ENCODE data around the gene JOSD1.

Gene JOSD1

GRCh38 chr22:38704654-38705234 is 4.0 kb upstream of the JOSD1 start:
- Mint-ChIP-seq H3K27me3 (no peaks in the 10 kb centered on the region), H3K4me1 (ENCODE audit: low read depth in 2 of 2) (peaks cover 40 to 41% of the 10 kb centered on the region in 2 donors), H3K9me3 (no peaks in the 10 kb centered on the region), H3K36me3 (ENCODE audit: insufficient read depth) (peaks cover 45% of the 10 kb centered on the region), H3K4me3 (peak overlapping the region; percentile 87 to 93), H3K27ac (peak overlapping the region; percentile 87 to 91)
- no peak for DNase-seq
- ATAC-seq (replicated peaks): no peak

GRCh38 chr22:38700270-38700788 is 414 bp downstream of the JOSD1 start:
- Mint-ChIP-seq H3K27ac (peak overlapping the region; percentile 95 to 98), H3K27me3 (no peaks in the 10 kb centered on the region), H3K9me3 (no peaks in the 10 kb centered on the region), H3K4me1 (ENCODE audit: low read depth in 2 of 2) (peaks cover 41 to 48% of the 10 kb centered on the region in 2 donors), H3K4me3 (peak overlapping the region; percentile 79 to 90), H3K36me3 (ENCODE audit: insufficient read depth) (peaks cover 43% of the 10 kb centered on the region)
- DNase-seq: no peak
- no peak for ATAC-seq (replicated peaks)

GRCh38 chr22:38699784-38700183 is 959 bp downstream of the JOSD1 start:
- no peaks in the 10 kb centered on the region for H3K9me3 Mint-ChIP-seq
- no peak for ATAC-seq (replicated peaks)
- no peak for DNase-seq
- peaks cover 38 to 50% of the 10 kb centered on the region in 2 donors for H3K4me1 Mint-ChIP-seq (ENCODE audit: low read depth in 2 of 2)
- peak overlapping the region; percentile 79 to 90 for H3K4me3 Mint-ChIP-seq
- H3K27me3 Mint-ChIP-seq: no peaks in the 10 kb centered on the region
- H3K36me3 Mint-ChIP-seq (ENCODE audit: insufficient read depth): peaks cover 40% of the 10 kb centered on the region
- H3K27ac Mint-ChIP-seq: peak overlapping the region; percentile 95 to 98

GRCh38 chr22:38699143-38699542 is 1.6 kb downstream of the JOSD1 start:
- no peak for DNase-seq
- H3K27ac Mint-ChIP-seq: peak overlapping the region; percentile 95 to 98
- H3K36me3 Mint-ChIP-seq (ENCODE audit: insufficient read depth): peaks cover 46% of the 10 kb centered on the region
- H3K4me1 Mint-ChIP-seq (ENCODE audit: low read depth in 2 of 2): peaks cover 40 to 53% of the 10 kb centered on the region in 2 donors
- no peaks in the 10 kb centered on the region for H3K27me3 Mint-ChIP-seq
- ATAC-seq (replicated peaks): no peak
- no peaks in the 10 kb centered on the region for H3K9me3 Mint-ChIP-seq
- H3K4me3 Mint-ChIP-seq: peak overlapping the region; percentile 79 to 90

GRCh38 chr22:38698407-38699094 is 2.2 kb downstream of the JOSD1 start:
- no peak for ATAC-seq (replicated peaks)
- Mint-ChIP-seq H3K36me3 (ENCODE audit: insufficient read depth) (peaks cover 48% of the 10 kb centered on the region), H3K27ac (peak overlapping the region; percentile 95 to 98)

GRCh38 chr22:38697425-38698089 is 3.2 kb downstream of the JOSD1 start:
- DNase-seq: no peak
- no peaks in the 10 kb centered on the region for H3K27me3 Mint-ChIP-seq
- H3K27ac Mint-ChIP-seq: peak overlapping the region in 1 of 2 donors; percentile 68
- peaks cover 46 to 67% of the 10 kb centered on the region in 2 donors for H3K4me1 Mint-ChIP-seq (ENCODE audit: low read depth in 2 of 2)
- H3K9me3 Mint-ChIP-seq: no peaks in the 10 kb centered on the region
- peaks cover 52% of the 10 kb centered on the region for H3K36me3 Mint-ChIP-seq (ENCODE audit: insufficient read depth)
- peak overlapping the region in 1 of 2 donors; percentile 79 for H3K4me3 Mint-ChIP-seq
- ATAC-seq (replicated peaks): no peak

More at GRCh38 chr22:38698407-38699094, 2.2 kb downstream of the JOSD1 start:
- H3K4me1 Mint-ChIP-seq (ENCODE audit: low read depth in 2 of 2): peaks cover 42 to 59% of the 10 kb centered on the region in 2 donors
- no peaks in the 10 kb centered on the region for H3K27me3 Mint-ChIP-seq
- no peaks in the 10 kb centered on the region for H3K9me3 Mint-ChIP-seq
- H3K4me3 Mint-ChIP-seq: peak overlapping the region; percentile 79 to 90
- no peak for DNase-seq

GRCh38 chr22:38696606-38697424 is 3.9 kb downstream of the JOSD1 start:
- peaks cover 46 to 67% of the 10 kb centered on the region in 2 donors for H3K4me1 Mint-ChIP-seq (ENCODE audit: low read depth in 2 of 2)
- H3K4me3 Mint-ChIP-seq: peak overlapping the region; percentile 17 to 79
- H3K9me3 Mint-ChIP-seq: no peaks in the 10 kb centered on the region
- peaks cover 49% of the 10 kb centered on the region for H3K36me3 Mint-ChIP-seq (ENCODE audit: insufficient read depth)
- H3K27me3 Mint-ChIP-seq: no peaks in the 10 kb centered on the region
- no peak for ATAC-seq (replicated peaks)
- no peak for DNase-seq
- H3K27ac Mint-ChIP-seq: peak overlapping the region; percentile 39 to 68

- H3K4me3 Mint-ChIP-seq: no peak overlapping the region
- peaks cover 37% of the 10 kb centered on the region for H3K36me3 Mint-ChIP-seq (ENCODE audit: insufficient read depth)
- ATAC-seq (replicated peaks): no peak
- peaks cover 39 to 67% of the 10 kb centered on the region in 2 donors for H3K4me1 Mint-ChIP-seq (ENCODE audit: low read depth in 2 of 2)
- H3K27ac Mint-ChIP-seq: peak overlapping the region; percentile 56 to 67
- no peaks in the 10 kb centered on the region for H3K9me3 Mint-ChIP-seq
- DNase-seq: no peak
- no peaks in the 10 kb centered on the region for H3K27me3 Mint-ChIP-seq
Measured at GRCh38 chr22:38694940-38695339, 5.8 kb downstream of the JOSD1 start.

- no peak for ATAC-seq (replicated peaks)
- peaks cover 33 to 58% of the 10 kb centered on the region in 2 donors for H3K4me1 Mint-ChIP-seq (ENCODE audit: low read depth in 2 of 2)
- H3K27ac Mint-ChIP-seq: peak overlapping the region; percentile 13 to 56
Measured at GRCh38 chr22:38694049-38694448, 6.7 kb downstream of the JOSD1 start.

GRCh38 chr22:38689651-38690050 is 11.1 kb downstream of the JOSD1 start:
- H3K36me3 Mint-ChIP-seq (ENCODE audit: insufficient read depth): peaks cover 67% of the 10 kb centered on the region
- H3K27ac Mint-ChIP-seq: no peak overlapping the region
- H3K9me3 Mint-ChIP-seq: no peaks in the 10 kb centered on the region
- no peak overlapping the region for H3K4me3 Mint-ChIP-seq
- no peak for DNase-seq
- H3K4me1 Mint-ChIP-seq (ENCODE audit: low read depth in 2 of 2): peaks cover 9 to 21% of the 10 kb centered on the region in 2 donors
- ATAC-seq (replicated peaks): no peak
- no peaks in the 10 kb centered on the region for H3K27me3 Mint-ChIP-seq

More at GRCh38 chr22:38694049-38694448, 6.7 kb downstream of the JOSD1 start:
- no peaks in the 10 kb centered on the region for H3K9me3 Mint-ChIP-seq
- H3K4me3 Mint-ChIP-seq: no peak overlapping the region
- peaks cover 42% of the 10 kb centered on the region for H3K36me3 Mint-ChIP-seq (ENCODE audit: insufficient read depth)
- no peaks in the 10 kb centered on the region for H3K27me3 Mint-ChIP-seq
- no peak for DNase-seq

- no peak overlapping the region for H3K4me3 Mint-ChIP-seq
- H3K27me3 Mint-ChIP-seq: no peaks in the 10 kb centered on the region
- H3K9me3 Mint-ChIP-seq: no peaks in the 10 kb centered on the region
- no peak overlapping the region for H3K27ac Mint-ChIP-seq
- ATAC-seq (replicated peaks) (no peak), DNase-seq (no peak)
- H3K4me1 Mint-ChIP-seq (ENCODE audit: low read depth in 2 of 2): peaks cover 13 to 16% of the 10 kb centered on the region in 2 donors
- peaks cover 67% of the 10 kb centered on the region for H3K36me3 Mint-ChIP-seq (ENCODE audit: insufficient read depth)
Measured at GRCh38 chr22:38685761-38686160, 15.0 kb downstream of the JOSD1 start.

GRCh38 chr22:38684895-38685294 is 15.8 kb downstream of the JOSD1 start:
- DNase-seq: no peak
- H3K4me1 Mint-ChIP-seq (ENCODE audit: low read depth in 2 of 2): peaks cover 13 to 16% of the 10 kb centered on the region in 2 donors
- H3K27me3 Mint-ChIP-seq: no peaks in the 10 kb centered on the region
- no peak overlapping the region for H3K4me3 Mint-ChIP-seq
- H3K27ac Mint-ChIP-seq: no peak overlapping the region
- H3K36me3 Mint-ChIP-seq (ENCODE audit: insufficient read depth): peaks cover 67% of the 10 kb centered on the region
- ATAC-seq (replicated peaks): no peak
- H3K9me3 Mint-ChIP-seq: no peaks in the 10 kb centered on the region
